ENCODE measurements around the gene PMPCA. TPM values are rescaled to one million over a fixed set of nuclear protein-coding genes. Genes with fewer than 3 reads are reported as not detected.

The PMPCA gene
- total RNA-seq, 4 donors from 2014 or later: 35.9 to 63.1 (median 42.7) TPM

GRCh38 chr9:136395020-136395340, 15.5 kb upstream of the PMPCA start:
- in situ Hi-C loops (cut with MboI; ENCODE audit: low sequenced_read_pairs in 4 of 4) (no loop called here), intact Hi-C loops (cut with DNase I; ENCODE audit: low total_unique reads) (no loop called here)
- peaks cover 9 to 11% of the 10 kb centered on the region in 2 donors for H3K4me1 ChIP-seq
- ATAC-seq (no peak), DNase-seq (no peak)
- H3K27ac ChIP-seq: no peak overlapping the region
- H3K27me3 ChIP-seq: no peaks in the 10 kb centered on the region
- H3K9me3 ChIP-seq: no peaks in the 10 kb centered on the region
- no peak for TF ChIP-seq POLR2A (IDR thresholded peaks at IDR 0.05)
- H3K4me3 ChIP-seq: no peak overlapping the region
- H3K36me3 ChIP-seq: peaks cover 0 to 57% of the 10 kb centered on the region in 2 donors

DNA sequence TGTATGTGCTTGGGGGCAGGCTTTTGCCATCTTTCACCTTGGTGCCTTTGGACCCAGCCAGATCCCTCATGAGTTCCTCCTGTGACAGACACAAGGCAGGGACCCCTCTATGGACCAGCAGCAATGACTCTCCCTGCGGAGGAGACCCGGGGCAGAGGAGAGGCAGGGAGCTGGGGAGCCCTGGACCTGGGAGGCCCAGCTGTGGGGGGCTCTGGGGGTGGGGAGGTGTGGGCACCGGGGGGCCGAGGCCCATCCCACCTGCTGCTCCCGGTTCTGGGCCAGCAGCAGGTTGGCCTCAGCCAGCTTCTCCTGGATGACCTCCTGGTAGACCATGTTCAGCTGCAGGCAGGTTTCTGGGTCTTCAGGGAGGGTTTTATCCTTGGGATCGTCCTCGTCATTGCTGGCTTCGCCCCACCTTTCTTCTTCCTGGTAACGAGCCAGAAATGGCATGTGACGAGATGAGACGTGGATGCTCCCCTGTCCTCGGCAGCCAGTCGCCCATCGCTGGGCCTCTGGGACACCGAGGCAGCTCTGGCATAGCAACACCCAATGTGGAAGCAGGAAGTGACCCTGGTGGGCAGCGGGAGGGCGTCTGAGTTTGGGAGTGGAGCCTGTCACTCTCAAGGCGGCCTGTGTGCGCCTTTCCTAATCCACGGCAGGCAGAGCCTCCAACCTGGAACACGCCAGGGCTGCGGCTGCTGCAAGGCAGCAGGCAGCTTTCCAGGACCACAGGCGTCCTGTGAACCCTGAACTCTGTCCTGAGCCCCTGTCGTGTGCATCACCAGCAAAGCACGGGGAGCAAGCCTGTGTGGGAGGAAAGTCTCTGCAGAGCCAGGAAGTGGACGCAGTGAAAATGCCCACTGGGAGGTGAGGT, 14.9 kb upstream of the PMPCA start:
- H3K27ac ChIP-seq: no peak overlapping the region
- peaks cover 12 to 15% of the 10 kb centered on the region in 2 donors for H3K4me1 ChIP-seq
- intact Hi-C loops (cut with DNase I; ENCODE audit: low total_unique reads): no loop called here
- H3K9me3 ChIP-seq: no peaks in the 10 kb centered on the region
- TF ChIP-seq CTCF (IDR thresholded peaks at IDR 0.05 in 4 of 5, conservative IDR thresholded peaks at IDR 0.05 in 1 of 5): no peak
- no peak for TF ChIP-seq POLR2A (IDR thresholded peaks at IDR 0.05)
- no peaks in the 10 kb centered on the region for H3K27me3 ChIP-seq
- H3K4me3 ChIP-seq: no peak overlapping the region
- in situ Hi-C loops (cut with MboI; ENCODE audit: low sequenced_read_pairs in 4 of 4): no loop called here
- no peak for DNase-seq
- ATAC-seq: no peak
- H3K36me3 ChIP-seq: peaks cover 0 to 57% of the 10 kb centered on the region in 2 donors

DNA sequence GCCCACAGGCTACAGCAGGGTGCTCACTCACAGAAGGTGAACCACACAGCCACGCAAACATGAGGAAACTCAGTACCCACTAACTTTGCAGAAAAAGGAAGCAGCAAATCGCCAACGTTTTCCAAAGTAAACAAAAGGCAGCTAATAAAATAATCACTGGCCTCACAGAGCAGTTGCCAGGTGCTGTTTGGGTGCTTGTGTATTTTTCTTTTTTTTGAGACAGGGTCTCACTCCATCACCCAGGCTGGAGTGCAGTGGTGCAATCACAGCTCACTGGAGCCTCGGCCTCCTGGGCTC, 14.3 kb upstream of the PMPCA start:
- Histone ChIP-seq H3K27me3 (no peaks in the 10 kb centered on the region), H3K4me1 (peaks cover 14 to 18% of the 10 kb centered on the region in 2 donors), H3K9me3 (no peaks in the 10 kb centered on the region), H3K4me3 (no peak overlapping the region), H3K36me3 (peaks cover 0 to 57% of the 10 kb centered on the region in 2 donors), H3K27ac (no peak overlapping the region)
- ATAC-seq: no peak
- no peak for DNase-seq
- intact Hi-C loops (cut with DNase I; ENCODE audit: low total_unique reads) (no loop called here), in situ Hi-C loops (cut with MboI; ENCODE audit: low sequenced_read_pairs in 4 of 4) (no loop called here)
- TF ChIP-seq CTCF (IDR thresholded peaks at IDR 0.05 in 4 of 5, conservative IDR thresholded peaks at IDR 0.05 in 1 of 5): no peak
- TF ChIP-seq POLR2A (IDR thresholded peaks at IDR 0.05): no peak

- in situ Hi-C loops (cut with MboI; ENCODE audit: low sequenced_read_pairs in 4 of 4): no loop called here
- Histone ChIP-seq H3K4me3 (no peak overlapping the region), H3K4me1 (peaks cover 14 to 18% of the 10 kb centered on the region in 2 donors), H3K9me3 (no peaks in the 10 kb centered on the region), H3K36me3 (peaks cover 0 to 43% of the 10 kb centered on the region in 2 donors), H3K27ac (no peak overlapping the region), H3K27me3 (no peaks in the 10 kb centered on the region)
- no peak for ATAC-seq
- DNase-seq: no peak
- TF ChIP-seq CTCF (IDR thresholded peaks at IDR 0.05 in 4 of 5, conservative IDR thresholded peaks at IDR 0.05 in 1 of 5) (no peak), POLR2A (IDR thresholded peaks at IDR 0.05) (no peak)
- intact Hi-C loops (cut with DNase I; ENCODE audit: low total_unique reads): no loop called here
Observed at GRCh38 chr9:136397643-136398042, 12.8 kb upstream of the PMPCA start.

DNA sequence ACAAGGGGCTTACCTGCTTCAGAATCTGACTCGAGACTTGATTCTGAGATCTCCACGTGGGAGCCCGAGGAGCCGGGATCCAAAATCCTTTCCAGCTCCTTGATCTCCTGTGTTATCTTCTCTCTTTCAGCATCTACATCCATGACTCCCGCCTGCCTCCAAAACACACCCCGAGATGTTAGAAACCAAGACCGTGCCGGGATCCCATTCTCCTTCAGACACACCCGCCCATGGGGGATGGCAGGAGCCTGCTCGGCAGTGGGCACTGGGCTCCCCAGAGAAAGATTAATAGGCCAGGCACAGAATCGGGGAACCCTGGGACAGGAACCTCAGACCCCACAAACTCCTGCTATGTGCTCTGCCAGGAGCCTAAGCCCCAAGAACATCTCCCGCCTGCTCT, 12.2 kb upstream of the PMPCA start:
- Histone ChIP-seq H3K27ac (no peak overlapping the region), H3K4me3 (peak overlapping the region in 1 of 4 donors; percentile 93), H3K36me3 (peaks cover 0 to 40% of the 10 kb centered on the region in 2 donors), H3K27me3 (no peaks in the 10 kb centered on the region), H3K9me3 (no peaks in the 10 kb centered on the region), H3K4me1 (peaks cover 14 to 18% of the 10 kb centered on the region in 2 donors)
- no peak for TF ChIP-seq POLR2A (IDR thresholded peaks at IDR 0.05)
- no peak for TF ChIP-seq CTCF (IDR thresholded peaks at IDR 0.05 in 4 of 5, conservative IDR thresholded peaks at IDR 0.05 in 1 of 5)
- intact Hi-C loops (cut with DNase I; ENCODE audit: low total_unique reads): no loop called here
- in situ Hi-C loops (cut with MboI; ENCODE audit: low sequenced_read_pairs in 4 of 4): no loop called here
- DNase-seq (no peak), ATAC-seq (no peak)

All from gastrocnemius medialis (tissue), 4 donors.